ENCODE results near the gene TUBE1. TPM values are rescaled to one million over a fixed set of nuclear protein-coding genes. Genes with fewer than 3 reads are reported as not detected.

Gene TUBE1
- total RNA-seq, 1 donor from 2014 or later, result 33.4 TPM

- H3K27me3 ChIP-seq (ENCODE audit: control insufficient read depth, insufficient read depth, low read length), result no peaks in the 10 kb centered on the region
- FAIRE-seq (no peak), DNase-seq (ENCODE audit: low read depth) (no peak)
- no peak overlapping the region for H3K4me3 ChIP-seq (ENCODE audit: low read depth, low read length)
- no peaks in the 10 kb centered on the region for H3K36me3 ChIP-seq (ENCODE audit: control insufficient read depth, insufficient read depth, low read length)
- TF ChIP-seq CTCF (IDR thresholded peaks at IDR 0.05; ENCODE audit: insufficient read depth, low read length, severe bottlenecking), result no peak
These were observed 49.0 kb downstream of the TUBE1 start for GRCh38 chr6:112038268-112038667.

GRCh38 chr6:112037783-112038216 is 49.5 kb downstream of the TUBE1 start:
- no peak for TF ChIP-seq CTCF (IDR thresholded peaks at IDR 0.05; ENCODE audit: insufficient read depth, low read length, severe bottlenecking)
- FAIRE-seq (no peak), DNase-seq (ENCODE audit: low read depth) (peak; percentile 51)
- H3K4me3 ChIP-seq (ENCODE audit: low read depth, low read length), result no peak overlapping the region
- H3K27me3 ChIP-seq (ENCODE audit: control insufficient read depth, insufficient read depth, low read length), result no peaks in the 10 kb centered on the region
- no peaks in the 10 kb centered on the region for H3K36me3 ChIP-seq (ENCODE audit: control insufficient read depth, insufficient read depth, low read length)

GRCh38 chr6:112036088-112036637 is 51.1 kb downstream of the TUBE1 start:
- FAIRE-seq (no peak), DNase-seq (ENCODE audit: low read depth) (peak; percentile 25)
- no peaks in the 10 kb centered on the region for H3K27me3 ChIP-seq (ENCODE audit: control insufficient read depth, insufficient read depth, low read length)
- no peaks in the 10 kb centered on the region for H3K36me3 ChIP-seq (ENCODE audit: control insufficient read depth, insufficient read depth, low read length)
- no peak for TF ChIP-seq CTCF (IDR thresholded peaks at IDR 0.05; ENCODE audit: insufficient read depth, low read length, severe bottlenecking)
- no peak overlapping the region for H3K4me3 ChIP-seq (ENCODE audit: low read depth, low read length)

GRCh38 chr6:112034616-112034995 is 52.7 kb downstream of the TUBE1 start:
- H3K27me3 ChIP-seq (ENCODE audit: control insufficient read depth, insufficient read depth, low read length), result no peaks in the 10 kb centered on the region
- DNase-seq (ENCODE audit: low read depth), result no peak
- TF ChIP-seq CTCF (IDR thresholded peaks at IDR 0.05; ENCODE audit: insufficient read depth, low read length, severe bottlenecking), result no peak
- H3K36me3 ChIP-seq (ENCODE audit: control insufficient read depth, insufficient read depth, low read length), result no peaks in the 10 kb centered on the region
- no peak overlapping the region for H3K4me3 ChIP-seq (ENCODE audit: low read depth, low read length)
- no peak for FAIRE-seq

GRCh38 chr6:112033791-112034615 is 53.3 kb downstream of the TUBE1 start:
- Histone ChIP-seq H3K27me3 (ENCODE audit: control insufficient read depth, insufficient read depth, low read length) (no peaks in the 10 kb centered on the region), H3K4me3 (ENCODE audit: low read depth, low read length) (no peak overlapping the region), H3K36me3 (ENCODE audit: control insufficient read depth, insufficient read depth, low read length) (no peaks in the 10 kb centered on the region)
- DNase-seq (ENCODE audit: low read depth) (no peak), FAIRE-seq (no peak)
- no peak for TF ChIP-seq CTCF (IDR thresholded peaks at IDR 0.05; ENCODE audit: insufficient read depth, low read length, severe bottlenecking)

Measured in bronchial epithelial cell (primary cell).